Tibial nerve (tissue), 4 donors: ENCODE results near the gene HBA2.
"Not testable (repeated sequence)": the region's sequence is repeated elsewhere in the genome, so short reads cannot be mapped to it uniquely, and the experiment has no call there.

Experiments used
- CTCF ChIP-seq, 5 experiments: fragments of 200-600 bp in 3 of 5; fragments of 450-650 bp in 2 of 5; sonication (generic) in 3 of 5; IDR thresholded peaks; one replicate each; pipeline ENCODE4 v1.5.1; 2016 to 2019; ENCODE audit warnings: antibody characterized with exemption in 5 of 5, mild to moderate bottlenecking in 3 of 5, moderate library complexity in 2 of 5
- EP300 ChIP-seq, 2 donors: sonication (generic); formaldehyde crosslinking; IDR thresholded peaks; one replicate each; pipeline ENCODE4 v1.6.1; 2017; ENCODE audit warnings: antibody characterized with exemption in 2 of 2, mild to moderate bottlenecking in 1 of 2
- POLR2A ChIP-seq, 2 donors: fragments of 450-650 bp; IDR thresholded peaks; one replicate each; pipeline ENCODE4 v1.6.1; 2017; ENCODE audit warnings: antibody characterized with exemption in 2 of 2, mild to moderate bottlenecking in 2 of 2, moderate library complexity in 2 of 2

- TF ChIP-seq EP300, CTCF, POLR2A (IDR thresholded peaks at IDR 0.05): not testable (repeated sequence)
Measured at GRCh38 chr16:153129-153521, 19.6 kb upstream of the HBA2 start.
